Measurements from ENCODE around the gene LRPPRC.
"Not testable (repeated sequence)": the region's sequence is repeated elsewhere in the genome, so short reads cannot be mapped to it uniquely, and the experiment has no call there.

LRPPRC gene

DNA sequence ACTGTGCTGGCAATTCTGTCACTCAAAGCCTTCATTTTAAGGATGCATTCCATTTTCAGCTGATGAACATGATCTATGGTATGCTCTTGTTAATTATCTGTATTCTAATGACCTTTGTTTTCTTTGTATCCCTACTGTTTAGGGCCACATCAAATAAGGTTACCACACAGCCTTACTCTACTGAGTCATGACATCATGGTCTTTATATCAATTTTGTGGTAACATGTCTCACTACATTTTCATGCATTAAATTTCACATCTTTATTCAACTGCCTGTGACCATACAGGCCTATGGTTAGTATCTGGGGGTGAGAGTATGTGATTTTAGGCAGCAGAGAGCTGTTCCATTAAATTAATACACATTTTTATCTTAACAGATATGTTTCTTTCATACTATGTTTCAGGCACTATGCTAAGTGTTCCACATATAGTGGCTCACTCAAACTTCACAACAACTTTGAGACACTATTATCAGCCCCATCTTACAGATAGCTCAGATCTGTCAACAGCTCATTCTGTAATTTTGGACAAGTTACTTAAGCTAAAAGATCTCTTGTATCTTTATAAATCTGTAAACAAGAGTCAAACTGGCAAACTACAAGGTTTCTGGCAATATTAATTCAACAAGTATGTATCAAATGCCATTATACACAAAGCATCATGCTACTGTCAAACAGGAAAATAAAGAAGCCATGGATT lies 18.0 kb downstream of the LRPPRC start:
- no peak for FAIRE-seq

DNA sequence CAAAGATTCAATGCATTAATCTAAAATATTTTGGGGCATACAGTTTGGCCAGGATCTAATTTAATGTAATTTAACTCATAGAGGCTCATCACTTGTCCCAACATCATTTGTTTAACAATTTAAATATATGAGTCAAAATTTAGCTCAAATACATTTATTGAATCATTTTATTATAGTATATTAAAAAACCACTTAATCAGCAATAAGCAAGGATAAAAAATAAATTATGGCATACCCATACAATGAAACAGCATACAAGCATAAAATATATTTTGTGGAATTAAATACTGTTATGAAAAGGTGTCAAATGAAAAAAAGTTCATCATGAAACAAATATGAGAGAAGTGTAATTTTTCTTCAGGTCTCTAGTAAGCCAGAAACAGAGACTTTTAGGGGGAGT lies 34.9 kb downstream of the LRPPRC start:
- FAIRE-seq = no peak

DNA sequence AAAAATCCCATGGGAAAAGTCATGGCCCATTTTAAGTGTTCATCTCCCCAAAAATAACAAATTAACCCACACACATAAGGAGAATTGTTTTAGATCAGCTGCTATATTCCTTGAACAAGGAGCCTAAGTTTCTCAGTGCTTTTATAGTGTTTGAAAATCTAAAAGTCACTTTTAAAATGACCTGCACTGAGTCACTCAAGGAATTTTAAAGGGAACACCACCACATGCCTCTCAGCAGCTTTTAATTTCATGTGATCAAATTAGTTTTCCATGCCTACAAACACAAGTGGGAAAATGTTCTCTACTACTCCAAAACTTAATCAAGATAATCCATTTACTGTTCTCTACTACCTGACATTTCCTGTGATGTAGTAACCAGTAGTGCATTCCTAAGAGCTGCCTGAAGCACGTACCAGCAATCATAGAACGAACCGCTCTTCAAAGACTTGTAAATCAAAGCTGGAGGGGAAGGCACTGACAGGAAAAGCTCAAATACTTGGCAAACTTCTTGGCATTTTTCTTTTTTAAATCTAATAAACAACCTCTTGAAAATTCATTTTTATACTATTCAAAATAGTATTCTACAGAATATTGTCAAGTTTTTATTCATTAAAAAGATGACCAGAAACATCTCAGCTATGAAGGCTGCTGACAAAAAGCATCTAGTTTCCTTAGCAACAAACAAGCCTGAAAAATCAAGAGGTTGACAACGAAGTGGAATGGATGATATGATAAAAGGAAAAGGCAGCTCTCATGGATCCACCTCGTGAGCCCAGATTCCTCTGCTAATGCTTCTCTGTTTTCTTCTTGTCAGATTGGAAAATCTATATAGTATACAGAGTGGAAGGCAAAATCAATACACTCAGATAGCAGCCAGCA lies 37.2 kb downstream of the LRPPRC start:
- no peak for FAIRE-seq

DNA sequence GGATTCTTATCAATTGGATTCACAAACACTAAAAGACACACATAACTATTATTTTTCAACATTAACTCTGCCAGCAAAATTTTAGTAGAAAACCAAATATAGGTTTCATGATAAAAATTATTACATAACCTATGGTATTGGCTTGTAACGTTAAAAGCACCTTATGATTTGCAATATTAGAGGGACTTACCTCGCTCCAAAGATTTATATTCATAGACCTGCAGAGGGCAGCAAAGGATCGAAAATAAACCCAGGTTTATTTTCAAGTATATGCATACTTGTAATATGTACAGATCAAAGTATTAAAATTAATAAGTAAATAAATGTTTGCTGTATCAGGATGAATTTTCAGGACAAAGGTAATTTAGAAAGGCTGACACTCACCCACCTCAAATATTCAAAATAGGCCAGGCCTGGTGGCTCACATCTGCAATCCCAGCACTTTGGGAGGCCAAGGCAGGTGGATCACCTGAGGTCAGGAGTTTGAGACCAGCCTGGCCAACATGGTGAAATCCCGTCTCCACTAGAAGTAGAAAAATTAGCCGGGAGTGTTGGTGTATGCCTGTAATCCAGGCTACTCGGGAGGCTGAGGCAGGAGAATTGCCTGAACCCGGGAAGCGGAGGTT lies 45.3 kb downstream of the LRPPRC start:
- FAIRE-seq = peak; percentile 91

DNA sequence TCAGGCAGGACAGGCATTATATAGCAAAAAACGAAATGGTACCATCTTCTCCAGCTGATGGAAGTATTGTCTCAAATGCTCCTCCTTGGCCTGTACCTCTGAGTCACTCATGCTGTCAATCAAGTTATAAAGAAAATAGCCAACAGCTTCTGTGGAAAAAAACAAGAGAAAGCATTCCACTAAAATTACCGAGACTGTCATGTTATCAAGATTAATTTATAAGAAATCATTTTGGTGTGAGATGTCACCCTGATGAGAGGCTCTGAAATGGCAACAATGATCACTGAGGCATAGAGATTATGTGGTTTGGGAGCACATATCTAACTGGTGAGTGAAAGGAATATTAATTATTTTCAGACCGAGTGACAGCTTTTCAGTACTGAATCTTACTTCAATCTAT lies 47.4 kb downstream of the LRPPRC start:
- FAIRE-seq = no peak

DNA sequence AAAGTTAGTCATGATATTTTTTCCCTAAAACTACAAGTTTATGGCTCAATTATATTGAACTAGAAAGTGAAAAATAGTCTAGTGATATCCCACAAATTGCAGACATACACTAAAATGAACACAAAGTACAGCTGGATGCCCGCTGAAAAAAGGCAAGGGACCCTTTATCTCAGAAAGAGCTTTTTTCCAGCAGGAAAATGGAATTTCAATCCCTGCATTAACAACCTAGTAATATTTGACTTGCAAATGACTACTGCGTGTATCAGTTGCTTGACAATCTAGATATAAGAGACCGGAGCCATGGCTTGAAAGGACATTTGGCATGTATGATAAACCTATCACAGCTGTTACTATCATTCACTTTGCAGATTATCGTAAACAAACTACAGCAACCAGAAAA lies 49.1 kb downstream of the LRPPRC start:
- no peak for FAIRE-seq

DNA sequence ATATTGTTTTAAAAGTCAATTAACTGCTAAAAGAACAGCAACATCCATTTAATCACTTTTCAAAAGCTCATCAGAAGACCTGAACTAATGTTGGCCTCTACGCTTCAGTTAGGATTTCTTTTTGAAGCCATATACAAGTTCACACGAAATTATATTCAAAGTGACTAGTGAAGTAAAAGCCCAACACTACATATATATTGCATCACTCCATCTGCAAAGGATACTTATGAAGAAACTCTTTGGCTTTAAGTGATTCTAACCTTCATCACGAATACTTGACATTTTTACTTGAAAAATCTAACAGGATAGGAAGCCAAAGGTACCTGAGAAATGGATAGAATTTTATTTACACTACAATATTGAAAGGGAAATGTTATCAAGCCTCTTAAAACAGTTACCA lies 50.4 kb downstream of the LRPPRC start:
- no peak for FAIRE-seq

DNA sequence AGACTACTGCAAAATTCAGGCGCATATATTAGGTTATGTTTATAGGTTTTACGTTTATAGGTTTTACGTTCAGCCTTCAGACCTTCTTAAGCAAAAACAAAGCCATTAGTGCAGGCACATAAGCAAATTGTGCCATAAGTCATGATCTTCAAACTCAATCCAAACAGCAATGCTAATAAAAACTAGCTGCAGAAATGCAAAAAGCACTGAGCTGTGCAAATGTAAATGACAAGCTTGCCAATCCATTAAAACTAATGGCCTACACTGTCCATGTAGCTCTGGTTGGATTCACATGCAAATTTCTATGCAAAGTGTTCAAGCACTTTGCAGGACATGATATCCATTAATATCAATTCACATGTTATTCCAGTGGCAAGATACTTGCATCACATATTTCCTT lies 50.9 kb downstream of the LRPPRC start:
- no peak for FAIRE-seq

DNA sequence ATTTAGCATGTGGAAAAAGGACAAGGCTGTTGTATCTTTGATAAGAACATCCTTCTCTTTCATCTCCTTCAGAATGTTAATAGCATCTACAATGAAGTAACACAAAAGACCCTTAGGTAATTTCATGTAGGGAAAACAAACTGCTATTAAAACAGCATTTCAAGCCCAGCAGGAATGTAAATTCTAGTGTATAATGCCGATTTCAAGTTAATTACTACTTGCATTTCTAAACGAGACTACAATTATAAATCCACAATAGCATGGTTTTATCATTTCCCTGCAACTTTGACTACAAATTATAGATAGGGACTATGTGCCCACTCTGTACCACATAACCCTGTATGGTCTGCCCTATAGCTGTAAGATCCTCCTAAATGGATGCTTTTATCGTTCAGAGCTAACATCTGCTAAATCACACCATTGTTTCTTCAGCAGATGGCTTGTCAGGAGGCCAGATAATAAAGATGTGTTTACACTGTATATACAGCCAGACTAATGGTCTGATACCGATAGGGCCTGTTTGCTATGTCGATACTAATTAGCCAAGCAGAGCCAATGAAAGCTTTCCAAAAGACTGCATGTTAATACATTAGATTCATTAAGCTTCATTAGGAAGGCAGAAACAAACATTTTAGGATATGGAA lies 51.9 kb downstream of the LRPPRC start:
- no peak for FAIRE-seq

DNA sequence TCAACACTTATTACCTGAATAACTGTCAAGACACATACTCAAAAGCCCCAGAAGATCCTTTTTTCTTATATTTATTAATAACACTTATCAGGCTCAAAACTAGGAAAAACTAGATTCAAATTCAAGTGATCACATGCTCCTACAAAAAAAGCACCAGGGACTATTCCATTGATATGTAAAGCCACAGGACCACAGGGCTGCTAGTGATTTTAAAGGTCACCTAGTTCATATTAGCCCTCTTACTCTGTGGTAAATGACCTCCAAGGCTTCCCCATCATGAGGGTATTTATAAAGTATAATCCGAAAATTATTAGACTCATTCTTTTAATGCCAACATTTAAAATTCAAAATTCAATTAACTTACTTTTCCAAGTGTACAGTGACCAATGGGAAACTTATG lies 52.5 kb downstream of the LRPPRC start:
- peak; percentile 33 for FAIRE-seq

DNA sequence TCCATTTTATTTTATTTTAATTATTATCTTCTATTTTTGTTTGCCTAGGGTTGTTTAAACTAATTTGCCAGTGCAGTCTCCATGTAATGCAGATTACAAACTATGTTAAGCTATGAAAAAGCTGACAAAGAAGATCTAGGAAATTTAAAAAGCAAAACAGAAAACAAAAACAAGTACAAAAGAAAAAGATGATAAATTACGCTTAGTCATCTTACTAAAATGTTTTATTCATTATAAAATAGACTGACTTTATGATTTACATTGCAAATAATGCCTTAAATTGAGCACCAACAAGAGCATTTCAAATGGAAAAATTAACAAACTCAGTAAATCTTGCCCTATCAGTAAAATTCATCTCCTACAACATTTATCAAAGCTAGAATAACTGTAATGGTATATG lies 52.9 kb downstream of the LRPPRC start:
- FAIRE-seq = peak; percentile 77

DNA sequence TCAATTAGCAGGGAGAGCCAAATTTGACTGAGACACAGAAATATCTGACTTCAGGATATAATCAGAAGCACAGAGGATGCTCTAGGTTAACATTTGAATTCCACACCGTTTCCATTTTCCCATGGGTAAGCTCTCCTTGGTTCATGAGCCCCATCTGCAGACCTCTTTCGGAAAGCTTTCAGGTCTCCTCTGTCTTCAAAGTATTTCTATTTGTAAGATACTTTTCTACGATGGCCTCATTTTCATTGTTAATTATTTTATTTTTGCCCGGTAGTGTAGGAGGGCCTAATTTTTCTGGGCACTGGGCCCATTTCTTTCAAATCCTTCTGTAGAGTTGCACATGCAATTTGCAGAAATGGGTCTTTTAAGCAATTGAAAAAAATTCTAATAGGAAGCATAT lies 53.8 kb downstream of the LRPPRC start:
- FAIRE-seq = no peak

DNA sequence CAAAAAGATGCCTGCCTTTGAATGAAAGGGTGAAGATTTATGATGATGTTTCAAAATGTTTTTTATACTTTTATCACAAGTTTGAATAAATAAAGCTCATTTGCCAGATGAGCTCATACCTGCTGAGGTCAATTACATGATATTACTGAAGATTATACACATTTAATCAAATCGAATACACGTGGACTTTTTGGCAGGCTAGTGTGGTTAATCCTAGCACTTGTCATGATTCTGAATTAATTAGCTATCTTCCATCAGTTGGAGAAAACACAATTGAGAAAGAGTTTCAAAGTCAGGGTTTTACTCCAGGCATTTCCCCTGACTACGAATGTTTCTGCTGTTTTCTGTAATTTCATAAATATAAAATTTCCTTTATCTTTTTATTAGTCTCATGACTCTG lies 54.4 kb downstream of the LRPPRC start:
- FAIRE-seq = no peak

DNA sequence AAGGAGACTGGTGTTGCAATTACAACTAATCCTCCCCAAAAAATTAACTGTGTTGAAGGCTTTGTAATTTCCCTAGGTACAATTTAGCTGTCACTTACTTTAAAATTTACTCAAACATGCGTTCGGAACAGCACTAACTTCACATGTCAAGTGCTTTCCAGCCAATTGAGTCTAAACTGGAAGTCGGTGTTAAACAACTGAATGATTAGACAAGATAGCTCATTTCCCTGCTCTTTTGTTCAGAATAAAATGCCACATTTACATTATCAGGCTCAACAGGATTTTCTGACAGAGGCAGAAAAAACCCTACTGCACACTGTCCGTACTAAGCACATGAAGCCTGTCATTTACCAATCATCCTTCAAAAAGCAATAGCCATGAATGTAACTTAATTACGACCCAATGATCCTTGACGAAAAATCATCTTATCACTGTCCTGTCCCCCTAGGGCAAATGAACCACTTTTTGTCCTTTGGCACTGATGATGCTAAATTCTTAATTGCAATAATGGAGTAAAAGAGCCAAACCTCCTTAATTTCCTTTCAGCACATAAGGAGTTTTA lies 56.0 kb downstream of the LRPPRC start:
- FAIRE-seq = no peak

DNA sequence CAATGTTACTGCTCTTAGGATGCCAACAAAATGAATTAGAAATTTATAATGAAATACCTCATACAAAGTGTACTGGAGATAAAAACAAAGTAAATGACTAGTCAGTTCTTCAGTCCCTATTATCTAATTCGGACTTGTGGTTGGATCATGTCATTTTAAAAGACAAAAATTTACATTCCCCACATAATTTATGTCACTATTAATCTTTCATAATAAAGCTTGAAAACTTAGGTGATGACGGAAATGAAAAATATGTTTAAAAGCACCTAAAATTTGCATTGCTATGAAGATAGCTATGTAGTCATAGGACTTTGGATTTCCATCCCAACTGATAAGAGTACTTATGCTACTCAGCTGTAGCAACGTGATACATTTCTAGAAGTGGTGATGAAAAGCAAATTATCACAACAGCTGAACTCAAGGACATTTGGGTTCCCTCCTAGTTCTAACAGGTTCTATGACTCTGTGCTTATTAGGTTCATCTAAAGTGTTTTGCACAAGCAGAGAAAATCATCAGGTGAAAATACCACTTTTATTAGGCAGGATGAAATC lies 58.4 kb downstream of the LRPPRC start:
- no peak for FAIRE-seq

DNA sequence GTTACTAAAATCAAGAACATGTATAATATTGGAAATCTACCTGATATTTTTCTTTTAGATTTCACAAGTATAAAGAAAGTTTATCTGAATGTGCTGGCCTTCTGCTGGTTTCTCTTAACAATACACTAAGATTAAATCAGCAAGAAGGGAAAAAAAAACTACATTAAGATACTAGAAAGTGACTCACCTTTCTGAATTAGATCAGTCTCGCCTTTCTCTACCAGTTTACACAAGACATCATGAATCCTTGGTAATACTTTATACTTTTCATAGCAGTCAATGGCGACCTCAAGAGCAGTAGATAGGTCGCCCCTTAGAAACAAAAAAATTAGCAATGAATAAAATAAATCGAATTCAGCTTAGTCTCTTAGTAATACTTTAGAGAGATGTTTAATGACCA lies 61.2 kb downstream of the LRPPRC start:
- no peak for FAIRE-seq

DNA sequence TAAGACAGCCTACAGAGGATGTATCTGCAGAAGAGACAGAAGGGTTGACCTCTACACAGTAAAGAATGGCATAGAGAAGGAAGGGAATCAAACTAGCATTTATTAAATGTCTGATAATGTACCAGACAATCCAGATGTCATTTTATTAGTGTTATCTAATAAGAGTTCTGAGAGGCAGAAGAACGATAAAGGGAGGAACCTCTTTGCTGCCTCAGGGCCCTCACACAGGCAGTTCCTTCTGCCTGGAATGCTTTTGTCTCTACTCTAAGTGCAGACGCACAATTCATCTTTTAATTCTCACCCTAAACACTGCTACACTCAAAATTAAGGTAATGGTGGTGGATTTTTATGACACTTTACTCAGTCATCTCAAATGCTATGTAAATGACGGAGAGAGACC lies 64.5 kb downstream of the LRPPRC start:
- FAIRE-seq = no peak

DNA sequence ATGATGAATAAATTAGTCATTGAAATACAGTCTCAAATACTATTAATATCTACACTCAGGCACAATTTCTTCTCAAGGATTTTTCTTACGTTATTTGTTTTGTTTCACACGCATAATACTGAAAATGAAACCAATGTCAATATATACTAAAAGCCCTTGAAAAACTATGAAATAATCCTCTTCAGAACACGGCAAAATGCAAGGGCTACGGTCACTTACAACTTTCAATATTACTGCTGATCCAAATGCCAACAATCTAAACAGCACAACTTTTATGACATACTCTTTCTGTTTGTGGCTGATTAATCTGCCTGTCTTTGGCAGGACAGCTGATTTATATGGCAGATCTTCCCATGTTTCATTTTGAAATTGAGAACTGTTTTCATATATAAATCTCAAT lies 68.3 kb downstream of the LRPPRC start:
- FAIRE-seq = no peak

DNA sequence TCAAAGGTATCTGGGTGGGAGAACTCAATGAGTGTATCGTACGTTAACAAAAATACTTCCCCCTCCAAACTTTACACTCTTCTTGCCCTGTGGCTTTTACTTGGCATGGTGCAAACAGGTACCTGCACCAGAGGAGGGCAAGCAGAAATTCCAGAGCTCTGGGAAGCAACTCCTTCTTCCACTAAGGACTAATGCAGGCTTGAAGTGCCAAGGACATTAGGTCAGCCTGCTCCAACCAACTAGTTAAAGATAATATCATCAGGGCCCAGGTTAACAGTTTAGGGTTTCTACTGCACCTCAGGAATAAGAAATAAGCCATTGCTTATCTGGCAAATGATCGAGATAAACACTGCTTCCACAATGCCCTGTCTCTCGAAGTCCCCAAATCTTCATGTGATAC lies 70.4 kb downstream of the LRPPRC start:
- FAIRE-seq = no peak

DNA sequence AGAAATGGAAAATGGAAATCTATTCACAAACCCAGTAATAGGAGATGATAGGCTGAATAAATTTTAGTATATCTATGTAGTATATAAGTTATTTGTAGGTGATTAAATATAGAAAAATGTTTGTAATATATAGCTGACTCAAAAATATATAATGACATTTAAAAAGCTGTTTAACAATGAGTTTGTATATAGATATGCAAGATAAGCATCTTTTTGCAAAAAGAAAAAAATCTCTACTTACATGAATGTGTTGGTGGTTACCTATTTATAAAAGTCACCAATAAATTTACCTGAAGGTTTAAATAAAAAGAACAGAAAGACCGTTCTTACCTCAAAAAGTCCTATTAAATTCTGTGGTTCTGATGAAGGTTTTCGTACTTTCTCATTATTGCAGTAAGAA lies 71.3 kb downstream of the LRPPRC start:
- FAIRE-seq = no peak

DNA sequence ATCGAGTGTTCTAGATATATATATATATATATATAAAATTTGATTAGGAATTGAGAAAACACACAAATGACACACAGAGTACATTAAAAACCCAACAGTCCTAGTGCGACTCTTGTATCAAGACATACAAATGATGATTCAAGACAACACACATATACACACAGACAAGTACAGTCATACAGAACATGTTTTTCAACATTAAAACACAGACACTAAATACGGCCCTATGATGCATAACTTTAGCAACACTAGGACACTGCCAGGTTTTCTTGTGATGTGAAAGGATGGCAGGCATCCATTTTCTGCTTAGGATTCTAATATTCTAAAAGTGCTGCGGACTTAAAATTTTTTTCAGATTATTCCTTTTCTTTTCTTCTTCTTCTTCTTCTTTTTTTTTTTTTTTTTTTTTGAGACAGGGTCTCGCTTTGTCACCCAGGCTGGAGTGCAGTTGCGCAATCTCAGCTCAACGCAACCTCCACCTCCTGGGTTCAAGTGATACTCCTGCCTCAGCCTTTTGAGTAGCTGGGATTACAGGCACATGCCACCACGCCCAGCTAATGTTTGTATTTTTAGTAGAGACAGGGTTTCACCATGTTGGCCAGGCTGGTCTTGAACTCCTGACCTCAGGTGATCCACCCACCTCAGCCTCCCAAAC lies 84.5 kb downstream of the LRPPRC start:
- not testable (repeated sequence) for FAIRE-seq

DNA sequence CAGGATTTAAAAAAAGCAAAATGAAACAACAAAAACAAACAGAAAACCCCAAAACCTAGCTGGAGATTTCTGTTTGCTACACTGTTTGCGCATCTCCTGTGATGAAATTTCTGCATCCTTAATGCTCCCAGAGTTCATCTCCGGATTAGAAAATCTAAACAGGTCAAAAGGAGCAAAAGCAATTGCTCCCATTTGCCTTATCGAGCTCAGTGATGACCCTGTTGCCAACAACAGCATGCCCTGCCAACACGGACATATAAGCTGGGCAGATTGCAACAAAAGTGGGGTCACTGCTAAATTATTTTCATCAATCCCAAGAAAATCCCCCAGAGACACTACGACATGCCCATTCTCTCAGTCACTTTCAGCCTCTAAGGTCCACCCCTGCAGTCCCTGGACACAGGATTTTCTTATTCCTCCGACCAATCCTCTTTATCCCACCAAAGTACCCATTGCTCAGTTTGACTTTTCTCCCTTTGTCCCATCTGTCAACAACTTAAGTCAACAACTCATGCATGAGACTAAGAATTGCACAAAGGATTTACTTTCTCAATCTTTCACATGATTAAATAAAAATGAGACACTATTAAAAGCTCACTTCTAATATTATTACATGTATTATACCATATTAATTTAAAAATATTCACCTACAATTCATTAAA lies 89.2 kb downstream of the LRPPRC start:
- FAIRE-seq = no peak

Data from TTC549 (cell line).